Activated CD4-positive, alpha-beta T cell treated with anti-CD3 and anti-CD28 coated beads, Interleukin-2, amount 50 U/mL, for 48 hours (primary cell): ENCODE measurements around the gene TSPAN18.
A peak's percentile ranks its signal among the peaks of the same experiment; 100 is the strongest.

Experiments used
- DNase-seq, 2 experiments: peaks; one replicate each; pipeline ENCODE4 v3.0.0-alpha.2; 2020

Gene TSPAN18

DNA sequence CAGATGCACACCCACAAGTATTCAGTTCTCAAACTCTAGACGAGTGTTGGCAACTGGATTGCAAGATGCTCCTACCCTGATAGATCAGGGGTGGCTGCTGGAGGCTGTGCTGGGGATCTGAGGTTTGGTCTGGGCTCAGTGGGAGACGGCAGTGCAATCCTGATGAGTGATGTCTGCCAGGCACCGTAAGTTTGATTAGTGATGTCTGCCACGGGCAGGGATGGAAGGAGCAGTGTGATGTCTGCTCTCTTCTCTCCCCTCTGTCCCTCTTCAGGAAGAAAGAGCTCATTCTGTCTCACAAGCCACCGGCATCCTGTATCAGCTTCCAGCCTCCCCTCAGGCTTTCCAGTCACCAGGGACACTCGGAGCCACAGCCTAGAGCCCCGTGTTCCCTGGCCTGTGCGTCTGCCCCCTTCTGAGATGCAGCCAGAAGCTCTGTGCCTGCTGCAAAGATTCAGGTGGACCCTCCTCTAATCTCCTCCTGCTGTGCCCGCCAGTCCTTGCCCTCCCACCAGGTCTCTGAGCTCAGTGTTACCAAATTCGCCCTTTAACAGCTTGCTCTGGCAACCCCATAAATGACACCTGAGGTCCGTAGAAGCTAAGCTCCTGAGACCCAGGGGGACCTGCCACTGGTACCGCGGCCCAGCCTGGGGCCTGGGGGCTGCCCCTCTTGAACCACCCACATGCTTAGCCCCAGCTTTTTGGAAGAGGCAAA lies 204.0 kb downstream of the TSPAN18 start:
- DNase-seq, result no peak

DNA sequence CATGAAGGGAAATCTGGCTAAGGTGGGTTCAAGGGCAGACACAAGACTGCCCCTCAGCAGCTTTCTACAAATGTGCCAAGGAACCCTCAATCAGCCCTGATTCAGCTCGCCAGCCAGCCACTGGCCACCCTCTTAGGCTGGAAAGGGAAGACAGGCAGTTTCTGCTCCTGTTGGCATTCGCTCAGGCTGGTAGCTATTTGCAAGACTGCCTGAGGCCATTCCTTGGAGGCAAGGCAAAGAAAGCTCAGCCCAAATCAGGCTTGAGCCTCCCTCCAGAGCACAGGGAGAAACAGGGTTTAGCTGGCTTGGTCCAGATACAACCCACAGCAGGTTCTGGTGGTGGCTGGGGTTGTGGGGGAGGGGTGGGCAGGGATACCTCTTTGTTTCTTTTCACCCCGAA lies 204.7 kb downstream of the TSPAN18 start:
- no peak for DNase-seq

DNA sequence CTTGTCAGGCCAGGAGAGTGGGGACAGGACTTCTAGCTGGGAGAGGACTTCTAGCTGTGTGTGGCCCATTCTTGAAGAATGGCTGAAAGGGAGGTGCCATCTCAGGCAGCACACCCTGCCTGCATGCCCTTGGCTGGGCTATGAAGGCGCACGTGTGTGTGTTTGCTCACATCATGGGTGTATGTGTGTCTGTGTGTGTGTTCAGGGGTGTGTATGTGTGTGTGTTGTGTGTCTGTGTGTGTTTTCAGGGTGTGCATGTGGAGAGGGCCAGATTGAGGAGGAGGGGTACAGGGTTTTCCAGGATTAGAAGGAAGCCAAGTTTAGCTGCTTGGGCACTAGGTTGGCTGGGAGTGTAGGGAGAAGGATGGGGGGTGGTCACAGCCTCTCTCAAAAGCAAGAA lies 207.3 kb downstream of the TSPAN18 start:
- DNase-seq, result no peak

DNA sequence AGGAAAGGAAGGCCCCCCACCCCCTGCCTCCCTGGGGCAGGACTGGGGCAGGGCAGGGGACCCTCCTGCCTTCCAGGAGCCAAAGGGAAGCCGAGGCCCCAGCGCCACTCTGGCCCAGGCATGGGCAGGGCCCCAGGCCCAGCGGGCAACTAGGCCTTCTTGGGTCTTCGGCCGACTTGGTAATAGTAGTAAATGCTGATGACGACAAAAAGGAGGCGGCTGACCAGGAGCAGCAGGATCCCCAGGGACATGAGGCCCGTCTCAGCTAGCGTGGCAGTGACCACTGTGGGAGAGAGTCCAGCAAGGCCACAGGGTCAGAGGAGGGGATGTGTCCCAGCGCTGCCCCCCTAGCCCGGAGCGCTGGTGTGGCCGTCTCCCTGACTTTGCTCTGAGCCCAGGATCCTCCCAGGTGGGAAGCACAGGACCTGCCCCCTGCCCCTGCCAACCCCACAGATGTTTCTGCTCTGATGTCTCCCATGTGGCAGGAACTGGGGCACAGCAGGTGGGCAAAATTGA lies 208.0 kb downstream of the TSPAN18 start:
- no peak for DNase-seq

DNA sequence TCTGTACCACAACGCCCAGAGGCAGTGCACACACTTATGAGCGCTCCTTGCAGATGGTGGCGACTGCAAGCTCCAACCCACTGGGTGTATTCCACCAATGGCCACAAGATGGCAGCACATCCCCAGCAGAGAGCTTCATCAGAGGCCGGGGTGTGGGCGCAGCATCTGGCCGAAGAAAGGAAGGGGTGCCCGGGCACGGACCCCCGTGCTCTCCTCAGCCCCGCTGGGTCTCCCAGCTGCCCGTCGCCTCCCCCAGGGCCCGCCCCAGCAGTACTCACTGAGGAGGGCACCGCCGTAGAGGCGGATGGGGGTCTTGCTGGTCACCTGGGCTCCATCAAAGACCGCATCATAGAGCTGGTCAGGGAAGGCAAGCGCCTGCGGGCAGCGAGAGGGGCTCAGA lies 209.8 kb downstream of the TSPAN18 start:
- DNase-seq, result peak; percentile 86 to 91

DNA sequence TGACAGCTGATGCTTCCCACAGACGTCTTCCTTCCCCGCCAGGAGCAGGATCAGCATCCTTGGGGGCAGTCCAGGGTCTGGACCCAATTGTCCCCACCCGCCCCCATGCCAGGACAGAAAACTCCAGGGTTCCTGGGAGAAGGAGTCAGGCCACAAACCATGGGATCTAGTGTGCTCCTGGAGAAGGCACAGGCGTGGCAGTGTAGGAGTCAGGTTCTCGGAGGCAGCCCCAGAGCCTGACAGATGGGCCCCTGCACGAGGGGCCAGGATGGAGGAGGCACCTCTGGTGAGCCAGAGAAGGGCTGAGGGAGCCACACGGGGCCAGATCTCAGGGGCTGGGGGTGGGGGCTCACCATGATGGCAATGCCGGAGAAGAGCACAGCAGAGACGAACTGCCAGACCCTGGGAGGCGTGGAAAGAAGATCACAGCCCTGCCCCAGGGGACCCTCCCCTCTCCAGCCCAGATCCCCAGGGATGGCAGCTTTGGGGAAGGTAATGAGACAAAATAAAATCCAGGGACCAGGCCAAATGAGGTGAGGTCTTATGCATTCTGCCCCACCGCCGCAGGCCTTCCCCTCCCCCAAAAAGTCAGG lies 210.3 kb downstream of the TSPAN18 start:
- DNase-seq, result no peak

DNA sequence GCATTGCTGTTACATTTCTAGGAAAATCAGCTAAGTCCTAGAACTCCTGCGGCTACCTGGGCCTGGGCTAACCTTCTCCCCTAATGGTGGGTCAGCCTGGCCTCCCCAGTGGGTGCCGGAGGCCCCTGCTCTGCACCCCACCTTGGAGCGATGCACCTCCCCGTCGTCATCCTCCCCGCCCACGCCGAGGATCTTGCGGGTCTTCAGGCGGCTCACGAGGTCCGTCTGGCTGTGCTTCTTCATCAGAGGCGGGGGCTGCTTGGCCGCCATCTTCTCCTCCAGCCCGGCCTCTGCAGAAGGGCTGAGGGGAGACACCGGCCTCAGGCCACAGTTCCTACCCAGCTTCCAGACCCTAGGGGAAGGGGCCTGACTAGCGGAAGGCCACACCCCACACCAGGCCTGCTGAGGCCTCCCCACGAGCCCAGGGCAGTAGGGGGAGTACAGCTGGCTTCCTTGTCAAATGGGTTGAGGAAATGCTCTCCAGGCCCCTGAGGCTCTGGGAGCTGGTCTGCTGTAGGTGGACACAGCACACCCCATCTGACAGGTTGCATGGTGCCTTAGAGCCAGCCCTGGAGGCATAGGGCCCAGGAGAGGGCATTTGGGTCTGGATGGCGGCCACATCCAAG lies 211.4 kb downstream of the TSPAN18 start:
- no peak for DNase-seq

DNA sequence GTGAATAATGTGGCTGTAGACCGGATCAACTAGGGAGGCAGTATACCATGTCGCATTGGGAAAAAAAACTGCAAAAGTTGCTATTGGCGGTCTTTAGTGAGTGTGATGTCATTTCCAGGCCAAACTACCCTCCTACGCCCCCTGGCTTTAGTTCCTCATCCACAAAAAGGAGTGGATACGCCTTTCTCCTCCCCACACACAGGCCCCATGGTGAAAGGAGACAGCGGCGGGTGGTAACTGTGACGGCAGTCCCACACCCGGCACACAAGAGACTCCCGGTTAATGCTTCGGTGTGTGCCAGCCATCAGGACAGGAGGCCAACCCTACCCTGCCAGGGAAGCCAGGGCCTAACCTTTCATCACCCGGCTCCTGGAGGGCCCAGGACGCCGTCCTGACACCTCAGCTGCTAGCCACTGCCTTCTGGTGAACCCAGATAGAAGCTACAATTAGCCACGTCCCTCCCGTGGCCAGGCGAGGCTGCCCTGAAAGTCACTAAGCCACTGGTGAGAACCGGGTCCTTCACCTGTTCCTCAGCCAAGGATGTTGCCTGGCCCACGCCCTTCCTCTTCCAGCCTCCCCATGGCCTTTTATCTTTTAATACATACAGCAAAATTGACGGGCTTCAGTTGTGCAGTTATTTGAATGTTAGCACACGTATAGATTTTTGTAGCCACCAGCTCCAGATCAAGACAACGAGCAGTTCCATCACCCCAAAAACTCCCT lies 213.1 kb downstream of the TSPAN18 start:
- DNase-seq, result no peak

DNA sequence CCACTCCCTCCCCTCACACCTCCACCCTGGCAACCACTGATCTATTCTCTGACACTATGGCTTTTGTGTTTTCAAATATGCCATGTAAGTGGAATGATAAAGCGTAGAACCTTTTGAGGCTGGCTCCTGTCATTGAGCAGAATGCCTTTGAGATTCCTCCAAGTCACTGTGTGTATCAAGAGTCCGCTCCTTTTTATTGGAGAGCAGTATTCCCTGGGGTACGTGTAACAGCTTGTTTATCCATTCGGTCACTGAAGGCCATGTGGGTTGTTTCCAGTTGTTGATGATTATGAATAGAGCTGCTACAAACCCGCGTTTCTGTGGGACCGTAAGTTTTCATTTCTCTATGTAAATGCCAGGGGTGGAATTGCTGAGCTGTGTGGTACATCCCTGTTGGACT lies 213.6 kb downstream of the TSPAN18 start:
- DNase-seq, result no peak

DNA sequence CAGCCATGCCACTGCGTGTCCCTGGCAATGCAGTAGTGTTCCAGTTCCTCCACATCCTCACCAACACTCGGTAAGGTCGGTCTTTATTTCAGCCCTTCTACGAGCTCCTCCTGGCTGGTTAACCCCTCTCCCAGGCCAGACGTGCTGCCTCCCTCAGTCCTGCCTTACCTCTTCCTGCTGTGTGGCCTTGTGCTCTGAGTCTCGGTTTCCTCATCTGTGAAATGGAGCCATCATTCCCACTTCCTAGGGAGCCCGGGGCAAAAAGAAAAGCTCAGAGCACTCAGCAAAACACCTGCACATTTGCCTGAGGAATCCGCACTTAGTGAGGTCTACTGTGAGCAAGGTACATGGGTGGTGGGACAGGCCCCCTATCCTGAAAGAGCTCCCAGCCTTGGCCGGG lies 214.1 kb downstream of the TSPAN18 start:
- DNase-seq, result no peak

DNA sequence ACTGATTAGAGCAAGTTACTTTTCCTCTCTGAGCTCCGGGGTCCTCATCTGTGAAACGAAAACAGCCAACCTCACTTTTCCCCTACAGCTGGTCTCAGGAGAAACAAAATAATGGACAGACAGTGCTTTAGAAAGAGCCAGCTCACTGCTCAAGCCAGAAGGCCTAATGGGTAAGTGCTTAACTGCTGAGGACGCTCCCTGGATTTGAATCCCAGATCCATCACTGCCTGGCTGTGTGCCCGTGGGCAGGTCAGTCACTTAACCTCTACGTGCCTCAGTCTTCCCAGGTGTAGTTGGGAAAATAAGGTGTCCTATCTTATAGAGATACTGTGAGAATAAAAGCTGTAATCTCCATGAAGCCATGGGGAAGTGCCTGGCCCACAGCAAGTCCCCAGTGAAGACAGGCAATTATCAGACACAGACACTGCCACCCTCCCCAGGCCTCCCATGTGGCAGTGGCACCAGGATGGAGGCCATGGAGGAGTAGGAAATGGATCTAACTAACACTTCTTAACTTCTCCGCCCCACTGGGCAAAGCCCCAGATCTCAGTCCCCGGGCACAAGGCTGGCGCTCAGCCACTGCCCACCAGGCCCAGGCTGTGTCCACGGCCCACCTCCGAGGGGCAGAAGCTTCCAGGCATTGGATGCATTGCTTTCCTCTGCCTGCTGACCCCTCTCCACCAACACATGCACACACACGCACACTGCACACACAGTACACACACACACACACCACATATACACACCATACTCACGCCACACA lies 214.7 kb downstream of the TSPAN18 start:
- DNase-seq, result no peak

DNA sequence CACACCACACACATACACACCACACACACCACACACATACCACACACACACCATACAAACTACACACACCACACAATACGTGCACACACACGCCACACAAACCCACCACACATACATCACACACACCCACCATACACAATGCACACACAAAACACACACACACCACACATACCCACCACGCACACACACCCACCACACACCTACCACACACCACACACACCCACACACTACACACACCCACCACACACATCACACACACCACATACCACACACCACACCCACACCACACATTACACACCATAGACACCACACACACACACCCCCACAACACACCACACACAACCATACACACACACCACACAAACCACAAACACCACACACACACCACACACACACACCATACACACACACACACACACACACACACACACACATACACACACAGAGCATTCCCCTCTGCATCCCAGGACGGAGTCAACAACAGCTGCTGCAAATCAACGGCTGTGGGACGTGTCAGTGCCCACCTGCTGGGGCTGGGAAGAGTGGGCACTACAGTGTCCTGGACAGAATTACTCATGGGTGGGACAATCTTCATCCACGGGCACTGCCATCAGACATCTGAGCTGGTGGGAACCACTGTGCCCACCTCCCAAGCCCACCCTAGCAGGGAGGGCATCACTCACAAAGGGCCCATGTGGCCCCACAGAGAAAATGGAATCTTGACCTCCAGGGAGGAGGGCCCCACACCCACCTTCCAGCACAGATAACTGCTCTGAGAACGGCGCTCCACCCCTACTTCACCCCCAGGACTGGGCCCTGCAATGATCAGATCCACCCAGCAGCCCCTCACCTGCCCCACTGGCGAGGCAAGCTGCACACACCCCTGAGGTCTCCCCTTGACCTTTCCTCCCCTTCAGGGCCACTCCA lies 215.5 kb downstream of the TSPAN18 start:
- no peak for DNase-seq

DNA sequence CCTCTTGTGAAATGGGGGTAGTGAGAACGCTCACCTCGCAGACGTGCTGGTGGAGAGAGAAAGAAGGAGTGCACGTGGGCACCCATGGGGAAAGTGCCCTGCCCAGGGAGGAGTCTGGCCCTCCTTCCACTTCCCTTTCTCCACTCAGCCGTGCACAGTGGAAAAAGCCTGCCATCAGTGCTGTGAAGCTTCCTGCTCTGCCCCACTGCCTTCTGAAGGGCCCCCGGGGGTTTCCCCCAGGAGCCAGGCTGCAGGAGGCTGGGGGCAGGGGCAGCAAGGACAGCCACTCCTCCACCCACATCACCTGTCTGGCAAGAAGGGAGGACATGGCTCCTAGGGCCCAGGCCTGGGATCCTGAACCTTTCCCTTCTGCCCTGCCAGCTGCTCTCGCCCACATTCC lies 216.4 kb downstream of the TSPAN18 start:
- DNase-seq, result peak; percentile 48 to 63

DNA sequence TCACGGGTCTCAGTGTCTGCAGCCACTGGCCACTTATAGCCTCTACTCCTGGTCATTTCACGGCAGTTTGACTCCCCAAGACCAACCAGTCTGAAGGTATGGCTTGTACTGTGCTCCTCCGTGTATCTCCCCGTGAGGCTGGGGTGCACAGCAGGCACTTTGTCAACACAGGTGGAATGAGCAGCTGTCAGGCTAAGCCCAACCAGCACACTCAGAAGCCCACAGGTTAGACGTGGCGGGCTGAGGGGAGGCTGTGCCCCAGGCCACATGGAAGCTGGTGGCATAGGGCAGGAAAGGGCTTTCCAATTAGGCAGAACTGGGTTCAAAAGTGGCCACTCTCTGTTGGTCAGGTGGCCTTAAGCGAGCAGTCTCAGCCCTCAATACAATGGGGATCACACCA lies 216.9 kb downstream of the TSPAN18 start:
- no peak for DNase-seq

DNA sequence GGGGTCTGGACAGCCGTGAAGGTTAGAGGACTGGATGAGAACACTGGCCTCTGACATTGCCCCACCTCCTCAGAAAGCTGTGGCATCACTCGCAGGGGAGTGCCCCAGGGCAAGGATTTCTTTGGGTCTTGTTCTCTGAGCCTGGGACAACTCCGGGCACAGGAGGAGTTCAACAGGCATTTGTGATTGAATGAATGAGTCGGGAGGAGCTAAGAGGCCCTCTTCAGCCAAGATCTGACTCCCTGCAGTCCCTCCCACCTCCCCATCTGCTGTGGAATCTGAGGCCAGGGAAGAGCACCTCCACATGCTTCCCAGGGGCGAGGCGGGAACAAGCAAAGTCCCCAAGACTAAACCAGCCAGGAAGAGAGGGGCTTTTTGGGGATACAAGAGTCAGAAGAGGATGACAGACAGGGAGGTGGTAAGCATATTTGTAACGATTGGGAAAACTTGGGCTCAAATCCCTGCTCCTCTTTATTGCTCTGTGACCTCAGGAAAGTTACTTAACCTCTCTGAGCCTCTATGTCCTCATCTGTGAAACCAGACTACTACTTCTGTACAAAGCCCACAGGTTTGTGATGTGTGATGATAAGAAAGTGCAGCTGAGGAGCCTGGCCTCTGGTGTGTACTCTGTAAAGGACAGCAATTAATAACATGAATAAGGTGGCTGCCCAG lies 217.6 kb downstream of the TSPAN18 start:
- no peak for DNase-seq

DNA sequence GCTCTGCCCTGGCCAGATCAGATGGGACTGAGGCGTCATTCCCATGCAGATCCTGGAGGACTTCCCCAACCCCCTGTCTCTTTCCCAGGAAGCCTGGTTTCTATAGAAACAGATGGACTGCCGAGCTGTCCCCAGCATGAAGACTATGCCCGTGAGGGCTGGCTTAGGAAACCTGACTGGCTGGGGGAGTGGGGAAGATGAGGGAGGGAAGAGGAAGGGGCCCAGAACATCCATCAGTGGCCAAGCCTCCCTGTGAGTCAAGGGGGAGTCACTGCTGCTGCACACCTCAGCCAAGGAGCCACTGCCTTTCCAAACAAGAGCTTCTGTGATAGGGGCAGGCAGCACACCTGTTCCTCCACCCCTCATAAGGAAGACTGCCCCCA lies 218.1 kb downstream of the TSPAN18 start:
- DNase-seq, result no peak

DNA sequence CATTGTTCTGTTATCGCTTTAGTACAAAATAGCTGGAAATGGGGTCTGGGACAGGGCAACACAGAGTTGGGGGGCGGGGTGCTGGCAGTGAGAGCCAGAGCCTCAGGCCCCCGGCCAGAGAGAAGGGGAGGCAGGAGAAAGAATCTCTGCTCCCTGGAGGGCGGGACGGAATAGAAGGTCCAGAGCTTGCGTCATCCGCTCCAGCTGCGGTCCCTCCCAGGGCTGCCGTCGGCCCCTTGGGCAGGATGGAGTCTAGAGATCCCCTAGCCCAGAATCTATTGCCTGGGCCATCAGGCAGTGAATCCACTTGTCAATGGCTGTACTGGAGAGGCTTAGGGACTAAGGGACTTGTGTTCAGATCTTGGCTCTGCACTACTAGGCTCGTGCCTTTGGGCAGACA lies 218.9 kb downstream of the TSPAN18 start:
- no peak for DNase-seq

DNA sequence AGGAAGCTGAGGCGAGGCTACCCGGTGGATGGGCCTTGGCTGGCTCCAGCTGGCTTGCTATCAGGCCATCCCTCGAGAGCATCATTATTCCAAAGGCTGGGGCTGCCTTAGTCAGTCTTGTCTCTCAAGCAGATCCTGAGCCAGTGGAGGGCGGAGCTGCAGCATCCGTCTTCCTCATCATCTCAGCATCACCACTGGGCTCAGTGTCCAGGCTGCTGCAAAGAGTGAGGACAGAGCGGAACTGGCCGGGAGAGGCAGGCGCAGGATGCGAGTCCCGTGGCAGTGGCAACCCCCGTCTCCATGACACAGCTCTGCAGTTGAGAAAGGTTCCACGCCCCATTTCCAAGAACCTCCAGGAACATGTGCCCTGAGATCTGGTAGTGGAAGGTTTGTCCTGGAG lies 219.5 kb downstream of the TSPAN18 start:
- no peak for DNase-seq

DNA sequence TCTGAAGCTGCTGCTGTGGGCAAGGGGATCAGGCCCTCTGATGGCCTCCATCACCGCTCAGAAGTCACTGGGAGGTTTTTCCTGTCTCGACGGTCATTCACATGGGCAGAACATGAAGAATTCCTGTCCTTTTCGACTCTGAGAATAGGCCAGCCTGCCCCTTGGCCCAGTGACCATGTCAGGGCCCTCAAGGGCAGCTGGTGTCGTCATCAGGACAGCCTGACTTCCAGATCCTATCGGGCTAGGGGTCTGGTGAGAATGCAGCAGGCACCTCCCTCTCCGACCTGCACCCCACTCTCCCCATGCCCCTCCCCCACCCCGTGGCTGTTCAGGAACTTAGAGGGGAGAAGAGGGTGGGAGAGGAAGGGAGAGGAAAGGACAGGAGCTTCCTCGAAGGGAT lies 220.4 kb downstream of the TSPAN18 start:
- DNase-seq, result no peak

DNA sequence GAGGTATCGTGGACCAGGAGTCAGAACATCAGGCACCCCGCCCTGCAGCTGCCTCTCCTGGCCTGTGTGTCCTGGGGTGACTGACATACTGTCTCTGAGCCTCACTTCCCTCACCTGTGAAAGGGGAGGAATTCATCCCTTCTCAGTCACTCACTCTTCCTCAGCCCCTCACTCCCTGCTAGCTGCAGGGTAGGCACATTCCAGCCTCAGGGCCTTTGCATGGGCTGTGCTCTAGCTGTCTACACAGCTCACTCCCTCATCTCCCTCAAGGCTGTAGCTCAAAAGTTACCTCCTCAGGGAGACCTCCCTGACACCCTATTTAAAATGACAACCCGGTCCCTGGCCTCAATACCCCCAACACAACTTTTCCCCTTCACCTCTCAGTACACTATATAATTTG lies 221.4 kb downstream of the TSPAN18 start:
- no peak for DNase-seq
